Panc1 (cell line): ENCODE results near the gene SMIM38. TPM values are rescaled to one million over a fixed set of nuclear protein-coding genes. Genes with fewer than 3 reads are reported as not detected.

Experiments
- ATAC-seq: fragments of 200-7000 bp; cut with Tn5 transposase; 2 replicates; pipeline ENCODE4 v1.9.1; 2020; ENCODE audit warnings: mild to moderate bottlenecking, moderate library complexity
- BruUV-seq: library from RNA; stranded (reverse); fragments of 400-500 nt; replicated peaks from 2 replicates; lab custom pipeline; 2021; lab: Mats Ljungman, UMichigan
- CTCF ChIA-PET: fragments of 300-600 bp; sonication (Branson Sonifier 250); formaldehyde crosslinking; loops from one replicate; lab custom pipeline; 2022; ENCODE audit warnings: antibody characterized with exemption; lab: Charles Lee
- POLR2A ChIA-PET: fragments of 300-600 bp; sonication (Branson Sonifier 250); formaldehyde crosslinking; loops from one replicate; lab custom pipeline; 2022; ENCODE audit warnings: antibody characterized with exemption; lab: Charles Lee
- DNase-seq: peaks from one replicate; pipeline ENCODE4 v3.0.0-alpha.2; 2010; ENCODE audit warnings: low read depth, low spot score
- H3K27ac ChIP-seq: 2 replicates; pipeline ENCODE4 v1.5.1; 2011; ENCODE audit warnings: mild to moderate bottlenecking, low read length, inconsistent platforms
- H3K27me3 ChIP-seq: fragments of 200-500 bp; sonication (Bioruptor generic); 2 replicates; pipeline ENCODE4 v1.6.0; 2014; ENCODE audit warnings: low read length, inconsistent platforms; ENCODE audit not compliant: control insufficient read depth, insufficient read depth
- H3K36me3 ChIP-seq: fragments of 200-500 bp; sonication (Bioruptor generic); 2 replicates; pipeline ENCODE4 v1.5.1; 2014; ENCODE audit warnings: inconsistent platforms, mild to moderate bottlenecking, low read length, moderate library complexity; ENCODE audit not compliant: control insufficient read depth, insufficient read depth
- H3K4me1 ChIP-seq: 2 replicates; pipeline ENCODE4 v1.5.1; 2011; ENCODE audit warnings: inconsistent platforms, mild to moderate bottlenecking, low read length, moderate library complexity; ENCODE audit not compliant: control insufficient read depth, insufficient read depth
- H3K4me3 ChIP-seq, 2 experiments: 2 replicates each; pipeline ENCODE4 v1.5.1; 2011 to 2012; ENCODE audit warnings: low read depth in 2 of 2, low read length in 2 of 2, mild to moderate bottlenecking in 2 of 2, inconsistent platforms in 1 of 2, moderate library complexity in 1 of 2
- H3K9me3 ChIP-seq: fragments of 200-500 bp; sonication (Bioruptor generic); 2 replicates; pipeline ENCODE4 v1.5.1; 2014; ENCODE audit warnings: low read depth, mild to moderate bottlenecking, inconsistent platforms, low read length, moderate library complexity; ENCODE audit not compliant: control insufficient read depth, insufficient read depth
- CTCF ChIP-seq: fragments of 450-650 bp; IDR thresholded peaks from 2 replicates; pipeline ENCODE4 v1.5.1; 2017; ENCODE audit warnings: mild to moderate bottlenecking
- POLR2AphosphoS5 ChIP-seq: IDR thresholded peaks from 2 replicates; pipeline ENCODE4 v1.6.1; 2012; ENCODE audit warnings: mild to moderate bottlenecking, low read depth, low read length, moderate library complexity
- REST ChIP-seq, 2 experiments: IDR thresholded peaks; 2 replicates each; pipeline ENCODE4 v1.6.1; 2011 to 2012; ENCODE audit warnings: low read depth in 2 of 2, control low read depth in 1 of 2, low read length in 1 of 2, mild to moderate bottlenecking in 1 of 2, moderate library complexity in 1 of 2; ENCODE audit not compliant: insufficient read depth in 1 of 2
- SIN3A ChIP-seq: IDR thresholded peaks from 2 replicates; pipeline ENCODE4 v1.6.1; 2012; ENCODE audit warnings: low read depth, mild to moderate bottlenecking, low read length, moderate library complexity, borderline replicate concordance; ENCODE audit not compliant: insufficient read depth
- TCF7L2 ChIP-seq: IDR thresholded peaks from 2 replicates; pipeline ENCODE4 v1.6.1; 2011; ENCODE audit warnings: mild to moderate bottlenecking, low read depth, low read length, inconsistent platforms
- in situ Hi-C: cut with HindIII; loops from 2 replicates; pipeline ENCODE4 v1.10.0; 2016; ENCODE audit warnings: low sequenced_read_pairs, low pct_unique_long_range_greater_than_20kb
- intact Hi-C: fragments of 100-400 bp; cut with micrococcal nuclease; formaldehyde crosslinking; loops from one replicate; pipeline ENCODE4 v1.10.0; 2022; ENCODE audit not compliant: unreplicated experiment
- total RNA-seq: library from RNA; stranded (reverse); gene quantifications from one replicate; pipeline ENCODE4 v1.2.1, GENCODE V29; 2021; ENCODE audit not compliant: unreplicated experiment

The SMIM38 gene
- total RNA-seq, 1 experiment from 2014 or later, result 0.46 TPM

GRCh38 chr11:69122326-69122629, 33.5 kb upstream of the SMIM38 start:
- Histone ChIP-seq H3K4me1 (peaks cover 61% of the 10 kb centered on the region), H3K4me3 (peak overlapping the region in 1 of 2 experiments; percentile 44; a peak in 2 of 4 replicates), H3K9me3 (no peaks in the 10 kb centered on the region), H3K36me3 (no peaks in the 10 kb centered on the region), H3K27ac (peak overlapping the region; percentile 94), H3K27me3 (no peaks in the 10 kb centered on the region)
- in situ Hi-C loops, result no loop called here
- no peak for DNase-seq
- intact Hi-C loops, result loop anchor here (5.0 kb wide), 1 partner anchor 175 kb away; no protein-coding TSS in a partner anchor
- BruUV-seq, result no TSS peak
- peak; percentile 42; the same call in 1 of the 2 replicates for ATAC-seq
- ChIA-PET POLR2A (interaction anchor here (0.6 kb wide), 1 partner anchor 120 kb away, joined by 7 read pairs; no protein-coding TSS in a partner anchor), CTCF (interaction anchor here (1.0 kb wide), 1 partner anchor 9 kb away, joined by 6 read pairs; no protein-coding TSS in a partner anchor)
- TF ChIP-seq CTCF (no peak), SIN3A (no peak), POLR2AphosphoS5 (no peak), TCF7L2 (no peak), REST (IDR thresholded peaks at IDR 0.05; ENCODE audit: insufficient read depth in 1 of 2, low read depth in 2 of 2, low read length in 1 of 2) (no peak)

- in situ Hi-C loops, result no loop called here
- BruUV-seq, result no TSS peak
- POLR2A ChIA-PET, result interaction anchor here (0.6 kb wide), 1 partner anchor 126 kb away, joined by 3 read pairs; no protein-coding TSS in a partner anchor
- Histone ChIP-seq H3K4me1 (peaks cover 61% of the 10 kb centered on the region), H3K27me3 (no peaks in the 10 kb centered on the region), H3K27ac (peak overlapping the region; percentile 94), H3K9me3 (no peaks in the 10 kb centered on the region), H3K4me3 (peak overlapping the region; percentile 9 to 44; a peak in 3 of 4 replicates), H3K36me3 (no peaks in the 10 kb centered on the region)
- TF ChIP-seq TCF7L2 (peak; percentile 83), CTCF (no peak), POLR2AphosphoS5 (peak; percentile 96), SIN3A (0 out of 2 replicates have a peak, but pooled peaks have one; percentile 66), REST (IDR thresholded peaks at IDR 0.05; ENCODE audit: insufficient read depth in 1 of 2, low read depth in 2 of 2, low read length in 1 of 2) (no peak)
- CTCF ChIA-PET, result interaction anchor here (0.5 to 1.0 kb wide), 4 partner anchors 8 to 391 kb away, joined by 3 to 6 read pairs (median 4); no protein-coding TSS in a partner anchor
- DNase-seq, result peak; percentile 64
- intact Hi-C loops, result loop anchor here (5.0 kb wide), 1 partner anchor 174 kb away; no protein-coding TSS in a partner anchor
- ATAC-seq, result peak; percentile 95
These were observed 32.9 kb upstream of the SMIM38 start for GRCh38 chr11:69122630-69123431.
